Suprapubic skin (tissue), 4 donors: ENCODE measurements around the gene ZNF146.
"Not testable (repeated sequence)": the region's sequence is repeated elsewhere in the genome, so short reads cannot be mapped to it uniquely, and the experiment has no call there.

Experiments used
- EP300 ChIP-seq: sonication (generic); formaldehyde crosslinking; IDR thresholded peaks from one replicate; pipeline ENCODE4 v1.6.1; 2017; ENCODE audit warnings: antibody characterized with exemption
- POLR2A ChIP-seq, 2 donors: fragments of 450-650 bp; IDR thresholded peaks; one replicate each; pipeline ENCODE4 v1.6.1; 2017; ENCODE audit warnings: antibody characterized with exemption in 2 of 2, mild to moderate bottlenecking in 2 of 2, moderate library complexity in 2 of 2
- POLR2AphosphoS5 ChIP-seq, 3 donors: sonication (generic); formaldehyde crosslinking; IDR thresholded peaks; one replicate each; pipeline ENCODE4 v1.6.1; 2017; ENCODE audit warnings: antibody characterized with exemption in 3 of 3
- TF ChIP-seq, protein P1 (sequence below), 2 donors: fragments of 200-600 bp in 1 of 2; fragments of 450-650 bp in 1 of 2; sonication (generic) in 1 of 2; IDR thresholded peaks; one replicate each; pipeline ENCODE4 v1.5.1; 2016 to 2019; ENCODE audit warnings: antibody characterized with exemption in 2 of 2, mild to moderate bottlenecking in 1 of 2, moderate library complexity in 1 of 2

DNA sequence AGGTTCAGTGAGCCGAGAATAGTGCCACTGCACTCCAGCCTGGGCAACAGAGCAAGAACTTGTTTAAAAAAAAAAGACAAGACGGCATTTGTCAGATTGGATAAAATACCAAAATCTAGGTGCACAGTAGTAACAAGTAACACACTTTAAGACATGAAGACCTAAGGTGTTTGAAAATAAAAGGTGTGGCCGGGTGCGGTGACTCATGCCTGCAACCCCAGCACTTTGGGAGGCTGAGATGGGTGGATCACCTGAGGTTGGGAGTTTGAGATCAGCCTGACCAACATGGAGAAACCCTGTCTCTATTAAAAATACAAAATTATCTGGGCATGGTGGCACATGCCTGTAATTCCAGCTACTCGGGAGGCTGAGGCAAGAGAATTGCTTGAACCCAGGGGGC is 28.2 kb upstream of the ZNF146 start:
- TF ChIP-seq, protein P1, sequence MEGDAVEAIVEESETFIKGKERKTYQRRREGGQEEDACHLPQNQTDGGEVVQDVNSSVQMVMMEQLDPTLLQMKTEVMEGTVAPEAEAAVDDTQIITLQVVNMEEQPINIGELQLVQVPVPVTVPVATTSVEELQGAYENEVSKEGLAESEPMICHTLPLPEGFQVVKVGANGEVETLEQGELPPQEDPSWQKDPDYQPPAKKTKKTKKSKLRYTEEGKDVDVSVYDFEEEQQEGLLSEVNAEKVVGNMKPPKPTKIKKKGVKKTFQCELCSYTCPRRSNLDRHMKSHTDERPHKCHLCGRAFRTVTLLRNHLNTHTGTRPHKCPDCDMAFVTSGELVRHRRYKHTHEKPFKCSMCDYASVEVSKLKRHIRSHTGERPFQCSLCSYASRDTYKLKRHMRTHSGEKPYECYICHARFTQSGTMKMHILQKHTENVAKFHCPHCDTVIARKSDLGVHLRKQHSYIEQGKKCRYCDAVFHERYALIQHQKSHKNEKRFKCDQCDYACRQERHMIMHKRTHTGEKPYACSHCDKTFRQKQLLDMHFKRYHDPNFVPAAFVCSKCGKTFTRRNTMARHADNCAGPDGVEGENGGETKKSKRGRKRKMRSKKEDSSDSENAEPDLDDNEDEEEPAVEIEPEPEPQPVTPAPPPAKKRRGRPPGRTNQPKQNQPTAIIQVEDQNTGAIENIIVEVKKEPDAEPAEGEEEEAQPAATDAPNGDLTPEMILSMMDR (IDR thresholded peaks at IDR 0.05): not testable (repeated sequence)
- not testable (repeated sequence) for TF ChIP-seq POLR2AphosphoS5 (IDR thresholded peaks at IDR 0.05); POLR2A (IDR thresholded peaks at IDR 0.05); EP300
